PC-3 (cell line): ENCODE data around the gene TRIOBP. TPM values are rescaled to one million over a fixed set of nuclear protein-coding genes. Genes with fewer than 3 reads are reported as not detected.

Source experiments
- ATAC-seq: fragments of 200-7000 bp; cut with Tn5 transposase; 2 replicates; pipeline ENCODE4 v1.9.1; 2020; ENCODE audit warnings: mild to moderate bottlenecking, moderate library complexity
- BruUV-seq: library from RNA; stranded (reverse); fragments of 400-500 nt; replicated peaks from 2 replicates; lab custom pipeline; 2021; lab: Mats Ljungman, UMichigan
- CTCF ChIA-PET: fragments of 300-600 bp; sonication (Branson Sonifier 250); formaldehyde crosslinking; loops from one replicate; lab custom pipeline; 2022; ENCODE audit warnings: antibody characterized with exemption; lab: Charles Lee
- POLR2A ChIA-PET: fragments of 300-600 bp; sonication (Branson Sonifier 250); formaldehyde crosslinking; loops from one replicate; lab custom pipeline; 2022; ENCODE audit warnings: antibody characterized with exemption; ENCODE audit not compliant: unreplicated experiment; lab: Charles Lee
- DNase-seq: peaks from one replicate; pipeline ENCODE4 v3.0.0-alpha.2; 2015
- H2AFZ ChIP-seq: fragments of 300-600 bp; sonication (generic); 2 replicates; pipeline ENCODE4 v1.6.0; 2016; ENCODE audit warnings: antibody characterized with exemption, low read length
- H3F3A ChIP-seq: fragments of 300-600 bp; sonication (generic); one replicate; pipeline ENCODE4 v1.6.0; 2017; ENCODE audit warnings: antibody characterized with exemption, low read length, control low read depth, mild to moderate bottlenecking; ENCODE audit not compliant: unreplicated experiment
- H3K27ac ChIP-seq: fragments of 300-600 bp; sonication (generic); 2 replicates; pipeline ENCODE4 v1.5.1; 2016; ENCODE audit warnings: mild to moderate bottlenecking, low read length
- H3K27me3 ChIP-seq: fragments of 300-600 bp; sonication (generic); 2 replicates; pipeline ENCODE4 v1.6.1; 2016; ENCODE audit warnings: low read length, mixed read lengths
- H3K36me3 ChIP-seq: fragments of 300-600 bp; sonication (generic); 2 replicates; pipeline ENCODE4 v1.6.1; 2016; ENCODE audit warnings: low read depth, mixed run types, low read length, mixed read lengths
- H3K4me1 ChIP-seq: fragments of 300-600 bp; sonication (generic); 2 replicates; pipeline ENCODE4 v1.5.1; 2016; ENCODE audit warnings: low read length; ENCODE audit not compliant: insufficient read depth
- H3K4me2 ChIP-seq: fragments of 300-600 bp; sonication (generic); 2 replicates; pipeline ENCODE4 v1.6.0; 2016; ENCODE audit warnings: low read length
- H3K4me3 ChIP-seq: fragments of 300-600 bp; sonication (generic); 2 replicates; pipeline ENCODE4 v1.5.1; 2016; ENCODE audit warnings: mild to moderate bottlenecking, low read length, mixed read lengths
- H3K79me2 ChIP-seq: fragments of 300-600 bp; sonication (generic); 2 replicates; pipeline ENCODE4 v1.6.1; 2017; ENCODE audit warnings: low read length, mixed read lengths
- H3K9ac ChIP-seq: fragments of 300-600 bp; sonication (generic); 2 replicates; pipeline ENCODE4 v1.6.0; 2016; ENCODE audit warnings: mild to moderate bottlenecking, low read length
- H3K9me2 ChIP-seq: fragments of 300-600 bp; sonication (generic); replicated peaks from 2 replicates; pipeline ENCODE4 v1.6.1; 2016; ENCODE audit warnings: mixed run types, low read length, mixed read lengths
- H3K9me3 ChIP-seq: fragments of 300-600 bp; sonication (generic); 2 replicates; pipeline ENCODE4 v1.6.1; 2016; ENCODE audit warnings: low read length, mixed read lengths
- H4K20me1 ChIP-seq: fragments of 300-600 bp; sonication (generic); 2 replicates; pipeline ENCODE4 v1.6.1; 2016; ENCODE audit warnings: low read length, mixed read lengths
- CTCF ChIP-seq: fragments of 300-600 bp; sonication (generic); conservative IDR thresholded peaks from 2 replicates; pipeline ENCODE4 v1.5.1; 2017; ENCODE audit warnings: antibody characterized with exemption, low read depth, mild to moderate bottlenecking, low read length
- EZH2 ChIP-seq: fragments of 300-600 bp; sonication (generic); IDR thresholded peaks from one replicate; pipeline ENCODE4 v1.6.1; 2017; ENCODE audit warnings: antibody characterized with exemption, mild to moderate bottlenecking, low read length; ENCODE audit not compliant: unreplicated experiment
- EZH2phosphoT487 ChIP-seq: fragments of 300-600 bp; sonication (generic); IDR thresholded peaks from 2 replicates; pipeline ENCODE4 v1.6.1; 2018; ENCODE audit warnings: mild to moderate bottlenecking, antibody characterized with exemption, low read length, borderline replicate concordance
- intact Hi-C: fragments of 100-400 bp; cut with micrococcal nuclease; formaldehyde crosslinking; loops from 2 replicates; pipeline ENCODE4 v1.9.0; 2023
- total RNA-seq: library from RNA; depleted of rRNA; stranded (reverse); fragments of >200 nt; gene quantifications from 2 replicates; pipeline ENCODE4 v1.2.3, GENCODE V29; 2014

Gene TRIOBP
- total RNA-seq, 1 experiment from 2014 or later = 64.5 TPM

- no peak overlapping the region for H3K4me3 ChIP-seq
- no peaks in the 10 kb centered on the region for H4K20me1 ChIP-seq
- H3K36me3 ChIP-seq = peaks cover 3% of the 10 kb centered on the region; the same call in 1 of the 2 replicates
- H3K4me1 ChIP-seq = no peaks in the 10 kb centered on the region
- no peaks in the 10 kb centered on the region for H3K27me3 ChIP-seq
- no peak overlapping the region for H3K4me2 ChIP-seq
- no peaks in the 10 kb centered on the region for H3K79me2 ChIP-seq
- ChIA-PET POLR2A (no interaction called here), CTCF (no interaction called here)
- DNase-seq = no peak
- no TSS peak for BruUV-seq
- no peak overlapping the region for H3K27ac ChIP-seq
- intact Hi-C loops = no loop called here
- H3F3A ChIP-seq = no peaks in the 10 kb centered on the region
- no peak for ATAC-seq
- H3K9me3 ChIP-seq = no peaks in the 10 kb centered on the region
- TF ChIP-seq EZH2phosphoT487 (no peak), CTCF (no peak), EZH2 (no peak)
- no peak overlapping the region for H3K9ac ChIP-seq
- no peak overlapping the region for H2AFZ ChIP-seq
- H3K9me2 ChIP-seq = no peaks in the 10 kb centered on the region
Measured at GRCh38 chr22:37647928-37648327, 48.9 kb upstream of the TRIOBP start.

DNA sequence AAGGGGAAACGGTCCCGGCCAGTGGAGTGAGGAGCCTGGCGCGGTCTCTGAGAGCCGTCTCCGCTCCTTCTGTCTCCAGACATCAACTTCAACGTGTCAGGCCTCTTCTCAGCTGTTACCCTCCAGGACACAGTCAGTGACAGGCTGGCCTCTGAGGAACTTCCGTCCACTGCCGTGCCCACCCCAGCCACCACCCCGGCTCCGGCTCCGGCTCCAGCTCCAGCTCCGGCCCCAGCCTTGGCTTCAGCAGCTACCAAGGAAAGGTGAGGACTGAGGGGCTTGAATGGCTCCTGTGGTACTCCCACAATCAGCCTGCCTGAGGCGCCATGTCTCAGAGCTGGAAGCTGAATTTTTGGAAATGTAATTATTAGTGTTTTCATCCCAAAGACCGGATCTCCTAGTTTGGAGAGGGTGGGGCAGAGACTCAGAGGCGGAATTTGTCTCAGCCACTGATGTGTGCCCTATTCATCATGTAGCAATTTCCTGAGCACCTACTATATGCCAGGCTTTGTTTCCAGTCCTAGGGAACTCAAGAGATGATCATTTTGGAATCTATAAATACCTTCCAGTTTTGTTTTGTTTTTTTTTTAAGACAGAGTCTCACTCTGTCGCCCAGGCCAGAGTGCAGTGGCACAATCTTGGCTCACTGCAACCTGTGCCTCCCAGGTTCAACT is 46.2 kb upstream of the TRIOBP start:
- BruUV-seq = no TSS peak
- Histone ChIP-seq H3K4me2 (no peak overlapping the region), H3K4me3 (no peak overlapping the region), H3K9me3 (no peaks in the 10 kb centered on the region), H3K4me1 (no peaks in the 10 kb centered on the region), H2AFZ (no peak overlapping the region), H3K9me2 (no peaks in the 10 kb centered on the region), H3F3A (no peaks in the 10 kb centered on the region), H3K9ac (no peak overlapping the region), H4K20me1 (no peaks in the 10 kb centered on the region), H3K27me3 (no peaks in the 10 kb centered on the region), H3K36me3 (peaks cover 3% of the 10 kb centered on the region; the same call in 1 of the 2 replicates), H3K27ac (no peak overlapping the region), H3K79me2 (no peaks in the 10 kb centered on the region)
- ChIA-PET CTCF (no interaction called here), POLR2A (no interaction called here)
- intact Hi-C loops = no loop called here
- no peak for TF ChIP-seq CTCF
- TF ChIP-seq EZH2phosphoT487 = no peak
- no peak for TF ChIP-seq EZH2
- no peak for ATAC-seq
- no peak for DNase-seq

GRCh38 chr22:37654563-37655251 is 42.1 kb upstream of the TRIOBP start:
- H3F3A ChIP-seq = no peaks in the 10 kb centered on the region
- peaks cover 4% of the 10 kb centered on the region; the same call in 1 of the 2 replicates for H4K20me1 ChIP-seq
- no TSS peak for BruUV-seq
- ChIA-PET POLR2A (no interaction called here), CTCF (no interaction called here)
- H3K27ac ChIP-seq = no peak overlapping the region
- no peak for TF ChIP-seq EZH2
- ATAC-seq (no peak), DNase-seq (no peak)
- H2AFZ ChIP-seq = no peak overlapping the region
- H3K9ac ChIP-seq = no peak overlapping the region
- peaks cover 7% of the 10 kb centered on the region for H3K79me2 ChIP-seq
- intact Hi-C loops = no loop called here
- H3K4me1 ChIP-seq = peaks cover 7% of the 10 kb centered on the region; the same call in 1 of the 2 replicates
- no peaks in the 10 kb centered on the region for H3K9me3 ChIP-seq
- H3K36me3 ChIP-seq = peaks cover 3% of the 10 kb centered on the region; the same call in 1 of the 2 replicates
- H3K9me2 ChIP-seq = no peaks in the 10 kb centered on the region
- no peak overlapping the region for H3K4me3 ChIP-seq
- H3K4me2 ChIP-seq = no peak overlapping the region
- no peaks in the 10 kb centered on the region for H3K27me3 ChIP-seq
